A549 (cell line): ENCODE measurements around the gene RNF220. TPM values are rescaled to one million over a fixed set of nuclear protein-coding genes. Genes with fewer than 3 reads are reported as not detected.

Experiments
- ATAC-seq, 2 experiments: fragments of 200-7000 bp in 1 of 2; fragments of >200 bp in 1 of 2; cut with Nextera tagmentation in 1 of 2; cut with Tn5 transposase in 1 of 2; 3 replicates each; pipeline versions ENCODE4 v1.8.0 to v1.9.1; 2018 to 2020; ENCODE audit warnings: mild to moderate bottlenecking in 1 of 2, moderate library complexity in 1 of 2
- CTCF ChIA-PET: fragments of 300-600 bp; sonication (Branson Sonifier 250); formaldehyde crosslinking; extraction: SDS; loops from one replicate; lab custom pipeline; 2021; ENCODE audit warnings: antibody characterized with exemption, inconsistent platforms; lab: Yijun Ruan, JAX
- POLR2A ChIA-PET: fragments of 350-600 bp; formaldehyde crosslinking; extraction: SDS; loops from one replicate; lab custom pipeline; 2021; ENCODE audit warnings: antibody characterized with exemption, inconsistent platforms; lab: Yijun Ruan, JAX
- DNase-seq, 2 experiments: peaks; one replicate each; pipeline versions ENCODE4 v3.0.0 to v3.0.0-alpha.2; 2011 to 2016; ENCODE audit warnings: low read depth in 1 of 2, low spot score in 1 of 2
- FAIRE-seq: peaks from 2 replicates; lab custom pipeline; 2011; peaks lifted over from hg19 to GRCh38; lab: Jason Lieb, UNC
- H3K27ac ChIP-seq, 2 experiments: fragments of >200 bp; sonication (Bioruptor Twin); formaldehyde crosslinking; 3 replicates each; pipeline ENCODE4 v1.5.1; 2016 to 2017
- H3K4me1 ChIP-seq: fragments of >200 bp; sonication (Bioruptor Twin); formaldehyde crosslinking; 3 replicates; pipeline ENCODE4 v1.6.1; 2016
- H3K4me2 ChIP-seq: fragments of >200 bp; sonication (Bioruptor Twin); formaldehyde crosslinking; 3 replicates; pipeline ENCODE4 v1.6.1; 2016
- H3K4me3 ChIP-seq: fragments of >200 bp; sonication (Bioruptor Twin); formaldehyde crosslinking; 3 replicates; pipeline ENCODE4 v1.5.1; 2016
- H3K9me3 ChIP-seq: fragments of >200 bp; sonication (Bioruptor Twin); formaldehyde crosslinking; 3 replicates; pipeline ENCODE4 v1.6.1; 2016
- BHLHE40 ChIP-seq: IDR thresholded peaks from 2 replicates; pipeline ENCODE4 v1.6.1; 2012; ENCODE audit warnings: low read depth, low read length, inconsistent platforms
- CBX2 ChIP-seq: fragments of 200-600 bp; sonication (generic); IDR thresholded peaks from 2 replicates; pipeline ENCODE4 v1.6.1; 2016; ENCODE audit warnings: low read depth, mild to moderate bottlenecking, borderline replicate concordance
- EHF ChIP-seq: fragments of 250-450 bp; sonication (Bioruptor Pico); IDR thresholded peaks from 2 replicates; pipeline ENCODE4 v1.5.0; 2020; ENCODE audit warnings: mild to moderate bottlenecking
- EHMT2 ChIP-seq: fragments of 200-600 bp; sonication (generic); IDR thresholded peaks from 2 replicates; pipeline ENCODE4 v1.6.1; 2016; ENCODE audit warnings: antibody characterized with exemption, low read depth, mild to moderate bottlenecking, moderate library complexity
- EP300 ChIP-seq, 2 experiments: fragments of >200 bp; sonication (Bioruptor Twin); formaldehyde crosslinking; IDR thresholded peaks; 2 replicates in 1 of 2; 3 replicates in 1 of 2; pipeline ENCODE4 v1.6.1; 2016 to 2017
- ESRRA ChIP-seq: fragments of 150-350 bp; IDR thresholded peaks from 2 replicates; pipeline ENCODE4 v1.6.1; 2014; ENCODE audit warnings: mild to moderate bottlenecking, low read length, borderline replicate concordance
- FOSL2 ChIP-seq, 2 experiments: fragments of 450-650 bp in 1 of 2; fragments of >200 bp in 1 of 2; sonication (Bioruptor Twin) in 1 of 2; formaldehyde crosslinking; IDR thresholded peaks; 2 replicates each; pipeline versions ENCODE4 v1.5.0 to v1.6.1; 2016 to 2020; ENCODE audit warnings: mild to moderate bottlenecking in 1 of 2, moderate library complexity in 1 of 2
- HEYL ChIP-seq: fragments of 250-450 bp; sonication (Bioruptor Pico); IDR thresholded peaks from 2 replicates; pipeline ENCODE4 v1.8.0; 2021; ENCODE audit warnings: mild to moderate bottlenecking, moderate library complexity
- HOXB13 ChIP-seq: fragments of 250-450 bp; sonication (Bioruptor Pico); IDR thresholded peaks from 2 replicates; pipeline ENCODE4 v1.5.0; 2020; ENCODE audit warnings: low read depth, mild to moderate bottlenecking, moderate library complexity
- HOXB5 ChIP-seq: fragments of 250-450 bp; sonication (Bioruptor Pico); IDR thresholded peaks from 2 replicates; pipeline ENCODE4 v1.5.0; 2020; ENCODE audit warnings: mild to moderate bottlenecking, moderate library complexity
- KDM1A ChIP-seq: fragments of 200-600 bp; sonication (generic); IDR thresholded peaks from 2 replicates; pipeline ENCODE4 v1.6.1; 2016; ENCODE audit warnings: low read depth, mild to moderate bottlenecking
- MAZ ChIP-seq: fragments of 150-350 bp; IDR thresholded peaks from 2 replicates; pipeline ENCODE4 v1.6.1; 2014; ENCODE audit warnings: antibody characterized with exemption, low read depth, low read length, borderline replicate concordance
- NFE2L2 ChIP-seq: fragments of 150-350 bp; conservative IDR thresholded peaks from 2 replicates; pipeline ENCODE4 v1.6.1; 2014; ENCODE audit warnings: low read length
- NR3C1 ChIP-seq: fragments of >200 bp; sonication (Bioruptor Twin); formaldehyde crosslinking; IDR thresholded peaks from 3 replicates; pipeline ENCODE4 v1.6.1; 2017
- PHF8 ChIP-seq: fragments of 200-600 bp; sonication (generic); IDR thresholded peaks from 2 replicates; pipeline ENCODE4 v1.6.1; 2016; ENCODE audit warnings: low read depth, mild to moderate bottlenecking, antibody characterized with exemption, moderate library complexity, borderline replicate concordance
- POLR2A ChIP-seq: IDR thresholded peaks from 2 replicates; pipeline ENCODE4 v1.6.1; 2012; ENCODE audit warnings: mild to moderate bottlenecking, low read length
- POLR2AphosphoS2 ChIP-seq: conservative IDR thresholded peaks from 2 replicates; pipeline ENCODE4 v1.6.1; 2012; ENCODE audit warnings: low read length, improper control_type of control experiment, inconsistent platforms
- RARB ChIP-seq: fragments of 250-450 bp; sonication (Bioruptor Pico); IDR thresholded peaks from 2 replicates; pipeline ENCODE4 v1.8.0; 2021; ENCODE audit warnings: mild to moderate bottlenecking, moderate library complexity
- REST ChIP-seq: fragments of 200-600 bp; sonication (generic); IDR thresholded peaks from 2 replicates; pipeline ENCODE4 v1.6.1; 2016; ENCODE audit warnings: antibody characterized with exemption, mild to moderate bottlenecking, moderate library complexity
- SMC3 ChIP-seq: fragments of >200 bp; sonication (Bioruptor Twin); formaldehyde crosslinking; IDR thresholded peaks from 3 replicates; pipeline ENCODE4 v1.6.1; 2018; ENCODE audit warnings: inconsistent platforms
- TFCP2L1 ChIP-seq: fragments of 250-450 bp; sonication (Bioruptor Pico); IDR thresholded peaks from 2 replicates; pipeline ENCODE4 v1.5.0; 2021; ENCODE audit warnings: mild to moderate bottlenecking
- WGBS: methylation state at CpG from one replicate; pipeline ENCODE4 v1.1.6; 2017; ENCODE audit errors: missing lambda C conversion rate; 5-methylcytosine and 5-hydroxymethylcytosine counted together
- polyA plus RNA-seq, 4 experiments: library from polyadenylated mRNA; depleted of rRNA in 3 of 4; stranded (reverse); fragments of >200 nt; fragmentation: RNase III in 1 of 4; extraction: RNeasy Plus Mini Kit Qiagen cat#74134 plus additional on column Dnase treatment in 1 of 4; gene quantifications; 2 replicates in 3 of 4; 3 replicates in 1 of 4; pipeline ENCODE4 v1.2.3, GENCODE V29; 2011 to 2017
- TF ChIP-seq, protein P1 (sequence below): fragments of >200 bp; sonication (Bioruptor Twin); formaldehyde crosslinking; IDR thresholded peaks from 3 replicates; pipeline ENCODE4 v1.6.1; 2016
- TF ChIP-seq, protein P2 (sequence below): fragments of 450-650 bp; IDR thresholded peaks from 2 replicates; pipeline ENCODE4 v1.6.1; 2014; ENCODE audit warnings: antibody characterized with exemption

The RNF220 gene
- polyA plus RNA-seq, 2 of the 4 experiments (the other 2 are of a cell fraction): 53.4 to 54.5 TPM

DNA sequence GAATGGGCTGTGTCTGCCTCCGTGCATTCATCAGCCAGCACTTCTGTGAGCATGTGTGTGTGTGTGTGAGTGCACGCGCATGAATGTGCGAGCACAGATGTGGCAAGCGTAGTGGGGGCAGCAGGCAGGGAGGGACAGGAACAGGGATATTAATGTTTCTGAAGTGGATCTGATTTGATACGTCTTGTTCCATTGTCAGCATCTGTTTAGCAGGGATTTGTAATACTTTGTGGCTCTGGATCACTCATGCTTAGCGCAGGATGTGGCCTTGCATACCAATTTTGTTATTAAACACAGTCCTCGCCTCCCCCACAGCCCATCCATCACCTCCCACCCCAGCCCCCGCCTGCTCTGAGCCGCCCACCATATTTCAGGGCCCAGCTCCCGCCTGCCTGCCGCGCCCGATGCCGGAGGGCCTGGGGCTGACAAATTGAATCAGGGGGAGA is 216.8 kb downstream of the RNF220 start:
- FAIRE-seq (no peak), DNase-seq (no peak), ATAC-seq (no peak)
- CTCF ChIA-PET: interaction anchor here (1.2 to 2.4 kb wide), 2 partner anchors 11 to 31 kb away, joined by 4 to 11 read pairs; no protein-coding TSS in a partner anchor
- WGBS: 79% methylated on average over 8 of the region's 15 CpGs
- H3K4me2 ChIP-seq: no peak overlapping the region
- POLR2A ChIA-PET: no interaction called here
- H3K4me1 ChIP-seq: no peaks in the 10 kb centered on the region
- no peak for TF ChIP-seq KDM1A
- no peak for TF ChIP-seq NR3C1
- TF ChIP-seq POLR2A: no peak
- TF ChIP-seq ESRRA: no peak
- TF ChIP-seq MAZ: no peak
- no peak for TF ChIP-seq HOXB5
- TF ChIP-seq, protein P1, sequence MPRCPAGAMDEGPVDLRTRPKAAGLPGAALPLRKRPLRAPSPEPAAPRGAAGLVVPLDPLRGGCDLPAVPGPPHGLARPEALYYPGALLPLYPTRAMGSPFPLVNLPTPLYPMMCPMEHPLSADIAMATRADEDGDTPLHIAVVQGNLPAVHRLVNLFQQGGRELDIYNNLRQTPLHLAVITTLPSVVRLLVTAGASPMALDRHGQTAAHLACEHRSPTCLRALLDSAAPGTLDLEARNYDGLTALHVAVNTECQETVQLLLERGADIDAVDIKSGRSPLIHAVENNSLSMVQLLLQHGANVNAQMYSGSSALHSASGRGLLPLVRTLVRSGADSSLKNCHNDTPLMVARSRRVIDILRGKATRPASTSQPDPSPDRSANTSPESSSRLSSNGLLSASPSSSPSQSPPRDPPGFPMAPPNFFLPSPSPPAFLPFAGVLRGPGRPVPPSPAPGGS: no peak
- no peak for TF ChIP-seq NFE2L2
- TF ChIP-seq, protein P2, sequence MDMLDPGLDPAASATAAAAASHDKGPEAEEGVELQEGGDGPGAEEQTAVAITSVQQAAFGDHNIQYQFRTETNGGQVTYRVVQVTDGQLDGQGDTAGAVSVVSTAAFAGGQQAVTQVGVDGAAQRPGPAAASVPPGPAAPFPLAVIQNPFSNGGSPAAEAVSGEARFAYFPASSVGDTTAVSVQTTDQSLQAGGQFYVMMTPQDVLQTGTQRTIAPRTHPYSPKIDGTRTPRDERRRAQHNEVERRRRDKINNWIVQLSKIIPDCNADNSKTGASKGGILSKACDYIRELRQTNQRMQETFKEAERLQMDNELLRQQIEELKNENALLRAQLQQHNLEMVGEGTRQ: no peak
- no peak for TF ChIP-seq PHF8
- no peak for TF ChIP-seq CBX2
- TF ChIP-seq RARB (CRISPR knock-in tag): no peak
- no peak for TF ChIP-seq EHMT2
- TF ChIP-seq TFCP2L1: no peak
- TF ChIP-seq POLR2AphosphoS2: no peak
- no peak for TF ChIP-seq FOSL2 (IDR thresholded peaks at IDR 0.05)
- no peak for TF ChIP-seq FOSL2 (CRISPR knock-in tag; IDR thresholded peaks at IDR 0.05)
- no peak for TF ChIP-seq EHF
- TF ChIP-seq BHLHE40: no peak
- no peak for TF ChIP-seq EP300 (IDR thresholded peaks at IDR 0.05)
- no peak overlapping the region for H3K4me3 ChIP-seq
- H3K9me3 ChIP-seq: no peaks in the 10 kb centered on the region
- H3K27ac ChIP-seq: no peak overlapping the region

- no peak for FAIRE-seq
- H3K27ac ChIP-seq: no peak overlapping the region
- ChIA-PET POLR2A (no interaction called here), CTCF (interaction anchor here (0.6 to 1.2 kb wide), 3 partner anchors 17 to 29 kb away, joined by 3 to 4 read pairs (median 3); no protein-coding TSS in a partner anchor)
- DNase-seq: no peak
- no peaks in the 10 kb centered on the region for H3K9me3 ChIP-seq
- H3K4me3 ChIP-seq: no peak overlapping the region
- H3K4me1 ChIP-seq: peaks cover 5% of the 10 kb centered on the region; the same call in 1 of the 3 replicates
- no peak overlapping the region for H3K4me2 ChIP-seq
- ATAC-seq: no peak
- 66% methylated on average over 12 of the region's 12 CpGs for WGBS
- no peak for TF ChIP-seq BHLHE40
- TF ChIP-seq HOXB13 (CRISPR knock-in tag): no peak
- TF ChIP-seq POLR2AphosphoS2: no peak
- TF ChIP-seq HEYL: no peak
- no peak for TF ChIP-seq REST
- TF ChIP-seq SMC3: no peak
Observed at GRCh38 chr1:44624268-44624901, 219.3 kb downstream of the RNF220 start.
